Activated B cell treated with CpG ODN at 0.5 μM for 24 hours (primary cell): ENCODE data around the gene CASQ1. TPM values are rescaled to one million over a fixed set of nuclear protein-coding genes. Genes with fewer than 3 reads are reported as not detected.

Experiments used
- ATAC-seq: fragments of 200-7000 bp; cut with Tn5 transposase; one replicate; pipeline ENCODE4 v1.10.0; 2021; ENCODE audit warnings: low read depth, mild to moderate bottlenecking, moderate library complexity
- CTCF ChIA-PET: fragments of 350-600 bp; sonication (Branson Sonifier 250); formaldehyde crosslinking; loops from one replicate; lab custom pipeline; 2021; ENCODE audit warnings: antibody characterized with exemption; lab: Charles Lee
- POLR2A ChIA-PET: fragments of 350-600 bp; sonication (Branson Sonifier 250); formaldehyde crosslinking; loops from one replicate; lab custom pipeline; 2021; ENCODE audit warnings: antibody characterized with exemption; lab: Charles Lee
- DNase-seq: peaks from one replicate; pipeline ENCODE4 v3.0.0; 2022
- H3K27ac Mint-ChIP-seq: one replicate; pipeline ENCODE4 v1.8.0; 2020; ENCODE audit warnings: mixed read lengths
- H3K27me3 Mint-ChIP-seq: one replicate; pipeline ENCODE4 v1.8.0; 2021; ENCODE audit warnings: mixed read lengths
- H3K36me3 Mint-ChIP-seq: one replicate; pipeline ENCODE4 v1.8.0; 2021; ENCODE audit warnings: low read depth, mixed read lengths
- H3K4me1 Mint-ChIP-seq: one replicate; pipeline ENCODE4 v1.8.0; 2021; ENCODE audit warnings: mixed read lengths
- H3K4me3 Mint-ChIP-seq: one replicate; pipeline ENCODE4 v1.8.0; 2020; ENCODE audit warnings: mild to moderate bottlenecking, mixed read lengths
- H3K9me3 Mint-ChIP-seq: one replicate; pipeline ENCODE4 v1.8.0; 2020; ENCODE audit warnings: mixed read lengths
- CTCF ChIP-seq: fragments of 200-600 bp; IDR thresholded peaks from one replicate; pipeline ENCODE4 v1.8.0; 2022; ENCODE audit warnings: antibody characterized with exemption, mild to moderate bottlenecking
- intact Hi-C: fragments of 100-400 bp; cut with micrococcal nuclease; formaldehyde crosslinking; loops from one replicate; pipeline ENCODE4 v1.15.1; 2024
- total RNA-seq: library from RNA; stranded (reverse); gene quantifications from 2 replicates; pipeline ENCODE4 v1.2.3, GENCODE V29; 2022

Gene CASQ1
- total RNA-seq, 1 donor from 2014 or later = not detected

GRCh38 chr1:160238408-160238807 lies 48.0 kb downstream of the CASQ1 start:
- ATAC-seq (no peak), DNase-seq (no peak)
- Mint-ChIP-seq H3K27ac (no peak overlapping the region), H3K4me3 (no peak overlapping the region), H3K4me1 (peaks cover 11% of the 10 kb centered on the region), H3K36me3 (peaks cover 82% of the 10 kb centered on the region), H3K27me3 (no peaks in the 10 kb centered on the region), H3K9me3 (no peaks in the 10 kb centered on the region)
- ChIA-PET POLR2A (interaction anchor here (1.6 kb wide), 1 partner anchor 46 kb away, joined by 3 read pairs; the partner anchor contains the start of gene PEX19), CTCF (interaction anchor here (1.0 to 3.6 kb wide), 3 partner anchors 14 to 137 kb away, joined by 3 to 15 read pairs (median 3); no protein-coding TSS in a partner anchor)
- intact Hi-C loops = no loop called here
- TF ChIP-seq CTCF = no peak

- intact Hi-C loops = no loop called here
- POLR2A ChIA-PET = interaction anchor here (0.6 to 1.9 kb wide), 3 partner anchors 23 to 45 kb away, joined by 3 to 6 read pairs (median 3); partner anchors contain the start of genes DCAF8 and PEX19
- H3K4me3 Mint-ChIP-seq = no peak overlapping the region
Measured at GRCh38 chr1:160239582-160240299, 49.4 kb downstream of the CASQ1 start.

GRCh38 chr1:160243767-160244166 lies 53.4 kb downstream of the CASQ1 start:
- H3K4me3 Mint-ChIP-seq = no peak overlapping the region
- ATAC-seq = no peak
- H3K27me3 Mint-ChIP-seq = no peaks in the 10 kb centered on the region
- DNase-seq = no peak
- H3K36me3 Mint-ChIP-seq = peaks cover 49% of the 10 kb centered on the region
- ChIA-PET POLR2A (interaction anchor here (0.5 to 0.7 kb wide), 3 partner anchors 41 to 153 kb away, joined by 3 to 5 read pairs (median 3); partner anchors contain the start of gene PEX19), CTCF (interaction anchor here (0.9 to 1.9 kb wide), 3 partner anchors 8 to 48 kb away, joined by 4 to 18 read pairs (median 10); no protein-coding TSS in a partner anchor)
- intact Hi-C loops = no loop called here
- H3K4me1 Mint-ChIP-seq = no peaks in the 10 kb centered on the region
- no peaks in the 10 kb centered on the region for H3K9me3 Mint-ChIP-seq
- no peak overlapping the region for H3K27ac Mint-ChIP-seq
- no peak for TF ChIP-seq CTCF

More at GRCh38 chr1:160239582-160240299, 49.4 kb downstream of the CASQ1 start:
- no peak for TF ChIP-seq CTCF
- CTCF ChIA-PET = interaction anchor here (1.2 to 3.6 kb wide), 2 partner anchors 12 to 47 kb away, joined by 3 to 15 read pairs; no protein-coding TSS in a partner anchor
- H3K4me1 Mint-ChIP-seq = peaks cover 11% of the 10 kb centered on the region
- no peak overlapping the region for H3K27ac Mint-ChIP-seq
- ATAC-seq (no peak), DNase-seq (no peak)
- H3K36me3 Mint-ChIP-seq = peaks cover 77% of the 10 kb centered on the region
- H3K27me3 Mint-ChIP-seq = no peaks in the 10 kb centered on the region
- H3K9me3 Mint-ChIP-seq = no peaks in the 10 kb centered on the region

- Mint-ChIP-seq H3K36me3 (peaks cover 44% of the 10 kb centered on the region), H3K9me3 (no peaks in the 10 kb centered on the region), H3K27ac (no peak overlapping the region), H3K4me3 (no peak overlapping the region), H3K27me3 (no peaks in the 10 kb centered on the region), H3K4me1 (no peaks in the 10 kb centered on the region)
- DNase-seq = no peak
- intact Hi-C loops = no loop called here
- ChIA-PET POLR2A (interaction anchor here (0.5 kb wide), 1 partner anchor 80 kb away, joined by 3 read pairs; no protein-coding TSS in a partner anchor), CTCF (interaction anchor here (0.9 to 1.9 kb wide), 3 partner anchors 8 to 47 kb away, joined by 4 to 18 read pairs (median 10); no protein-coding TSS in a partner anchor)
- TF ChIP-seq CTCF = no peak
- no peak for ATAC-seq
Measured at GRCh38 chr1:160244209-160244608, 53.8 kb downstream of the CASQ1 start.

GRCh38 chr1:160245434-160245833 lies 55.1 kb downstream of the CASQ1 start:
- no peak for TF ChIP-seq CTCF
- ATAC-seq = no peak
- POLR2A ChIA-PET = no interaction called here
- no peak overlapping the region for H3K27ac Mint-ChIP-seq
- peaks cover 35% of the 10 kb centered on the region for H3K36me3 Mint-ChIP-seq
- no peaks in the 10 kb centered on the region for H3K9me3 Mint-ChIP-seq
- H3K4me3 Mint-ChIP-seq = no peak overlapping the region
- H3K4me1 Mint-ChIP-seq = no peaks in the 10 kb centered on the region
- CTCF ChIA-PET = interaction anchor here (0.9 to 1.2 kb wide), 2 partner anchors 46 to 52 kb away, joined by 3 to 5 read pairs; no protein-coding TSS in a partner anchor
- intact Hi-C loops = no loop called here
- no peak for DNase-seq
- H3K27me3 Mint-ChIP-seq = no peaks in the 10 kb centered on the region
